CD4-positive, alpha-beta memory T cell (primary cell): Measurements from ENCODE around the gene VSTM4. TPM values are rescaled to one million over a fixed set of nuclear protein-coding genes. Genes with fewer than 3 reads are reported as not detected.

Source experiments
- CTCF ChIA-PET: fragments of 350-600 bp; sonication (Branson Sonifier 250); formaldehyde crosslinking; loops from one replicate; lab custom pipeline; 2021; ENCODE audit warnings: inconsistent platforms; ENCODE audit not compliant: partially characterized antibody; lab: Charles Lee
- POLR2A ChIA-PET: fragments of 350-600 bp; sonication (Branson Sonifier 250); formaldehyde crosslinking; loops from one replicate; lab custom pipeline; 2021; ENCODE audit not compliant: partially characterized antibody; lab: Charles Lee
- DNase-seq, 5 donors: peaks; one replicate each; pipeline versions ENCODE4 v3.0.0 to v3.0.0-alpha.2; 2020 to 2022; ENCODE audit warnings: mixed read lengths in 1 of 5
- H3K27ac ChIP-seq: one replicate; pipeline ENCODE4 v1.7.0; 2013; ENCODE audit warnings: low read depth, low read length
- H3K27me3 ChIP-seq: 2 replicates; pipeline ENCODE4 v1.7.0; 2013; ENCODE audit warnings: mild to moderate bottlenecking, low read length, moderate library complexity; ENCODE audit not compliant: insufficient read depth
- H3K36me3 ChIP-seq: 2 replicates; pipeline ENCODE4 v1.7.0; 2013; ENCODE audit warnings: mild to moderate bottlenecking, low read length, moderate library complexity; ENCODE audit not compliant: insufficient read depth
- H3K4me1 ChIP-seq: 2 replicates; pipeline ENCODE4 v1.7.0; 2013; ENCODE audit warnings: mild to moderate bottlenecking, low read length, moderate library complexity; ENCODE audit not compliant: insufficient read depth
- H3K4me3 ChIP-seq, 2 donors: one replicate each; pipeline ENCODE4 v1.7.0; 2013; ENCODE audit warnings: low read length in 2 of 2, mild to moderate bottlenecking in 1 of 2
- H3K9me3 ChIP-seq, 2 donors: one replicate each; pipeline ENCODE4 v1.7.0; 2013; ENCODE audit warnings: low read length in 2 of 2, control low read depth in 1 of 2; ENCODE audit not compliant: control insufficient read depth in 1 of 2
- H3K27ac Mint-ChIP-seq, 7 donors: one replicate each; pipeline ENCODE4 v1.8.0; 2020 to 2021; ENCODE audit warnings: mixed read lengths in 7 of 7, mild to moderate bottlenecking in 6 of 7, inconsistent platforms in 3 of 7, moderate library complexity in 3 of 7
- H3K27me3 Mint-ChIP-seq, 2 donors: one replicate each; pipeline ENCODE4 v1.8.0; 2020 to 2021; ENCODE audit warnings: mixed read lengths in 2 of 2
- H3K36me3 Mint-ChIP-seq, 2 donors: one replicate each; pipeline ENCODE4 v1.8.0; 2020 to 2021; ENCODE audit warnings: mixed read lengths in 2 of 2, inconsistent platforms in 1 of 2, mild to moderate bottlenecking in 1 of 2
- H3K4me1 Mint-ChIP-seq, 4 donors: one replicate each; pipeline ENCODE4 v1.8.0; 2020 to 2021; ENCODE audit warnings: mixed read lengths in 4 of 4, mild to moderate bottlenecking in 1 of 4
- H3K4me3 Mint-ChIP-seq, 8 donors: one replicate each; pipeline ENCODE4 v1.8.0; 2020 to 2021; ENCODE audit warnings: mixed read lengths in 8 of 8, mild to moderate bottlenecking in 7 of 8, moderate library complexity in 6 of 8, inconsistent platforms in 3 of 8
- H3K9me3 Mint-ChIP-seq, 8 donors: one replicate each; pipeline ENCODE4 v1.8.0; 2020 to 2021; ENCODE audit warnings: mixed read lengths in 8 of 8, mild to moderate bottlenecking in 5 of 8, inconsistent platforms in 3 of 8, moderate library complexity in 1 of 8
- intact Hi-C: fragments of 100-400 bp; cut with micrococcal nuclease; formaldehyde crosslinking; loops from one replicate; pipeline ENCODE4 v1.15.1; 2023
- microRNA-seq: library from miRNA; unstranded; fragments of <30 nt; microRNA quantifications from one replicate; pipeline ENCODE4 v1.2.0, GENCODE V29; 2021; ENCODE audit warnings: borderline replicate concordance, borderline number of aligned reads, borderline microRNAs expressed, mixed read lengths
- polyA plus RNA-seq, 2 donors: library from polyadenylated mRNA; unstranded; fragments of 300-500 nt; fragmentation: Illumina TruSeq; gene quantifications; one replicate each; pipeline ENCODE4 v1.2.3, GENCODE V29; 2021
- total RNA-seq, 2 experiments: library from RNA; stranded (reverse); gene quantifications; one replicate each; pipeline ENCODE4 v1.2.3, GENCODE V29; 2021

VSTM4 gene
- total and polyA plus RNA-seq, 4 experiments from 2014 or later: not detected

GRCh38 chr10:48970046-48970445 is 145.3 kb downstream of the VSTM4 start:
- CTCF ChIA-PET: no interaction called here
- no peak overlapping the region for H3K4me3 ChIP-seq
- H3K27ac ChIP-seq: no peak overlapping the region
- no peaks in the 10 kb centered on the region for H3K4me1 ChIP-seq
- H3K36me3 Mint-ChIP-seq: no peaks in the 10 kb centered on the region
- no peaks in the 10 kb centered on the region for H3K4me1 Mint-ChIP-seq
- peaks cover 6 to 12% of the 10 kb centered on the region in 2 donors for H3K27me3 Mint-ChIP-seq
- H3K27ac Mint-ChIP-seq: no peak overlapping the region
- H3K9me3 ChIP-seq: no peaks in the 10 kb centered on the region
- no peaks in the 10 kb centered on the region for H3K36me3 ChIP-seq
- POLR2A ChIA-PET: no interaction called here
- DNase-seq: no peak
- H3K27me3 ChIP-seq: no peaks in the 10 kb centered on the region
- H3K4me3 Mint-ChIP-seq: no peak overlapping the region
- intact Hi-C loops: no loop called here
- no peaks in the 10 kb centered on the region for H3K9me3 Mint-ChIP-seq

GRCh38 chr10:48968036-48968435 is 147.3 kb downstream of the VSTM4 start:
- no peaks in the 10 kb centered on the region for H3K27me3 ChIP-seq
- H3K27ac ChIP-seq: no peak overlapping the region
- Mint-ChIP-seq H3K36me3 (no peaks in the 10 kb centered on the region), H3K9me3 (no peaks in the 10 kb centered on the region), H3K4me1 (no peaks in the 10 kb centered on the region), H3K27me3 (peaks cover 6 to 12% of the 10 kb centered on the region in 2 donors), H3K4me3 (no peak overlapping the region), H3K27ac (no peak overlapping the region)
- ChIA-PET CTCF (no interaction called here), POLR2A (no interaction called here)
- intact Hi-C loops: no loop called here
- no peak overlapping the region for H3K4me3 ChIP-seq
- no peaks in the 10 kb centered on the region for H3K36me3 ChIP-seq
- no peaks in the 10 kb centered on the region for H3K9me3 ChIP-seq
- no peaks in the 10 kb centered on the region for H3K4me1 ChIP-seq
- DNase-seq: no peak

- Histone ChIP-seq H3K4me1 (no peaks in the 10 kb centered on the region), H3K27ac (no peak overlapping the region), H3K27me3 (no peaks in the 10 kb centered on the region), H3K9me3 (no peaks in the 10 kb centered on the region), H3K4me3 (no peak overlapping the region), H3K36me3 (no peaks in the 10 kb centered on the region)
- no peaks in the 10 kb centered on the region for H3K36me3 Mint-ChIP-seq
- intact Hi-C loops: no loop called here
- peaks cover 3 to 9% of the 10 kb centered on the region in 2 donors for H3K27me3 Mint-ChIP-seq
- no peaks in the 10 kb centered on the region for H3K9me3 Mint-ChIP-seq
- DNase-seq: no peak
- no peak overlapping the region for H3K4me3 Mint-ChIP-seq
- ChIA-PET POLR2A (no interaction called here), CTCF (no interaction called here)
- H3K4me1 Mint-ChIP-seq: no peaks in the 10 kb centered on the region
- no peak overlapping the region for H3K27ac Mint-ChIP-seq
Measured at GRCh38 chr10:48965460-48965859, 149.9 kb downstream of the VSTM4 start.

Small RNA genes lying within 50 kb of the gene (microRNA-seq; reads per million reads assigned to microRNA genes)
- not detected for gene MIR4294

Other genes with a start within 250 kb of the VSTM4 start
- gene LRRC18, start 175.7 kb downstream of the VSTM4 start, total RNA-seq: not detected
- not detected for gene LRRC18, start 175.7 kb downstream of the VSTM4 start, polyA plus RNA-seq
- gene FAM170B, start 18.5 kb upstream of the VSTM4 start, total RNA-seq: not detected
- not detected for gene FAM170B, start 18.5 kb upstream of the VSTM4 start, polyA plus RNA-seq
- gene TMEM273, start 72.9 kb upstream of the VSTM4 start, total RNA-seq: 10 to 100 TPM; 27.7 to 30.4 TPM
- 100 to 1,000 TPM in 1 of 2 donors, 10 to 100 TPM in 1; 86.9 to 101 TPM for gene TMEM273, start 72.9 kb upstream of the VSTM4 start, polyA plus RNA-seq
- gene C10orf71, start 183.6 kb upstream of the VSTM4 start, total RNA-seq: not detected
- not detected for gene C10orf71, start 183.6 kb upstream of the VSTM4 start, polyA plus RNA-seq